Measurements from ENCODE around the gene JAG2. TPM values are rescaled to one million over a fixed set of nuclear protein-coding genes. Genes with fewer than 3 reads are reported as not detected.

JAG2 gene
- total and polyA plus RNA-seq, 2 of the 13 experiments (the other 11 are each of a cell fraction or from before 2014, with no cell fraction given): 0.04 to 0.16 TPM

DNA sequence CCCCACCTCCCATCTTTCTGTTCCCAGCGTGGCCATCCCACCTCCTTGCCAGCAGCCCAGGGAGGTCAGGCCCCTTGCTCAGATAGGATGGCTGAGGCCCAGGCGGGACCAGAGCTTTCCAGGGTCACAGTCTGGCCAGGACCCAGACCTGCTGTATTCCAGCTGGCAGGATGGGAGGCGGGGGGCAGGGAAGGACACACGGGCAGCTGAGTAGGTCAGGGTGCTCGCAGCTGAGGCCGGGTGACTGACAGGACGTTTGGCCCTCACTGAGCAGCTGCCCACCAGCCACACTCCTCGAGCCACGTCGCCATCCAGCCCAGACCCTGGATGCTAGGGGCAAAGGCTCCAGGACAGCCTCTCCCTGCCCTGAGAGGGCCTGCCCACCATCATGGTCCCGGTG is 8.5 kb upstream of the JAG2 start:
- no peak overlapping the region for H3K27ac ChIP-seq (ENCODE audit: extremely low read length, insufficient read depth, low read length)
- no peak overlapping the region for H3K4me2 ChIP-seq (ENCODE audit: low read depth, low read length)
- H3K4me1 ChIP-seq (ENCODE audit: insufficient read depth, low read length): peaks cover 14% of the 10 kb centered on the region; the same call in 1 of the 2 replicates
- no peak for ATAC-seq
- DNase-seq (ENCODE audit: low spot score): no peak
- BruUV-seq (replicated peaks): no TSS peak
- CTCF ChIA-PET (ENCODE audit: low intra/inter-chr PET ratio, low total read pairs): no interaction called here
- peaks cover 23 to 87% of the 10 kb centered on the region in 2 experiments for H3K27me3 ChIP-seq (ENCODE audit: control insufficient read depth in 1 of 2, insufficient read depth in 2 of 2, low read length in 2 of 2)
- no peak overlapping the region for H3K4me3 ChIP-seq (replicated peaks in 1 of 3; ENCODE audit: insufficient read depth in 1 of 3, low read depth in 2 of 3, low read length in 3 of 3)
- FAIRE-seq: no peak
- H3K9ac ChIP-seq (ENCODE audit: insufficient read depth, low read depth, low read length): no peak overlapping the region
- no peaks in the 10 kb centered on the region for H3K36me3 ChIP-seq (replicated peaks in 1 of 2; ENCODE audit: control insufficient read depth in 1 of 2, insufficient read depth in 2 of 2, low read length in 2 of 2)
- intact Hi-C loops (cut with micrococcal nuclease; ENCODE audit: unreplicated experiment) (no loop called here), in situ Hi-C loops (cut with HindIII; ENCODE audit: extremely low pct_ligation_motif_present, low pct_unique_long_range_greater_than_20kb) (no loop called here)
- H4K20me1 ChIP-seq (ENCODE audit: insufficient read depth, low read length): 0 out of 2 replicates have a peak, but pooled peaks cover 3% of the 10 kb centered on the region
- TF ChIP-seq ZFAT (CRISPR knock-in tag; conservative IDR thresholded peaks at IDR 0.05) (no peak), ZNF629 (CRISPR knock-in tag; conservative IDR thresholded peaks at IDR 0.05) (peak; percentile 83), ZMYM3 (CRISPR knock-in tag; IDR thresholded peaks at IDR 0.05) (0 out of 2 replicates have a peak, but pooled peaks have one; percentile 28), SP1 (IDR thresholded peaks at IDR 0.05) (no peak), SP1 (CRISPR knock-in tag; IDR thresholded peaks at IDR 0.05) (no peak)
- H3K9me3 ChIP-seq (ENCODE audit: low read length): no peaks in the 10 kb centered on the region
- no peaks in the 10 kb centered on the region for H3K79me2 ChIP-seq (ENCODE audit: insufficient read depth, low read length)
- no peak overlapping the region for H2AFZ ChIP-seq (ENCODE audit: low read length)
- POLR2A ChIA-PET: no interaction called here
- WGBS (ENCODE audit: low lambda C conversion rate): 0% methylated on average over 1 of the region's 11 CpGs

DNA sequence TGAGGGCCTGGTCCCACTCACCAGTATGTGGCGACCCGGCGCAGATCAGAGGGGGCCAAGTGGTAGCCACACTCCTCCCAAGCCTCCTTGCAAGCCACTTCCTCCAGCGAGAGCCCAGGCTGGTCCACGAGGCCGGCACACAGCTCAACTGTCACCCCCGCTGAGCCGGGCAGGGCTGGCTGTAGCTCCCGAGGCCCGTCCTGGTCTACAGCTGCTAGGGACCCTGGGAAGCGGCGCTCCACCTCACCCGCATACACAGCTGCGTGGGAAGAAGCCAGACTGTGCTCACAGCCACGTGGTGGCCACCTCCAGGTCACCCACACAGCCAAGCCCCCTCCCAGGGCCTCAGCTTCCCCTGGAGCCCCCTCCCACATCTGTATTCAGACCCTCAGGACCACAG is 7.9 kb upstream of the JAG2 start:
- no peaks in the 10 kb centered on the region for H3K36me3 ChIP-seq (replicated peaks in 1 of 2; ENCODE audit: control insufficient read depth in 1 of 2, insufficient read depth in 2 of 2, low read length in 2 of 2)
- no peak overlapping the region for H3K9ac ChIP-seq (ENCODE audit: insufficient read depth, low read depth, low read length)
- no peak overlapping the region for H3K4me3 ChIP-seq (replicated peaks in 1 of 3; ENCODE audit: insufficient read depth in 1 of 3, low read depth in 2 of 3, low read length in 3 of 3)
- DNase-seq (ENCODE audit: low spot score) (no peak), ATAC-seq (no peak), FAIRE-seq (no peak)
- no peaks in the 10 kb centered on the region for H3K9me3 ChIP-seq (ENCODE audit: low read length)
- 0 out of 2 replicates have a peak, but pooled peaks cover 3% of the 10 kb centered on the region for H4K20me1 ChIP-seq (ENCODE audit: insufficient read depth, low read length)
- POLR2A ChIA-PET: no interaction called here
- H2AFZ ChIP-seq (ENCODE audit: low read length): no peak overlapping the region
- WGBS (ENCODE audit: low lambda C conversion rate): 12% methylated on average over 5 of the region's 15 CpGs
- in situ Hi-C loops (cut with HindIII; ENCODE audit: extremely low pct_ligation_motif_present, low pct_unique_long_range_greater_than_20kb) (no loop called here), intact Hi-C loops (cut with micrococcal nuclease; ENCODE audit: unreplicated experiment) (no loop called here)
- CTCF ChIA-PET (ENCODE audit: low intra/inter-chr PET ratio, low total read pairs): no interaction called here
- BruUV-seq (replicated peaks): no TSS peak
- TF ChIP-seq ZNF44 (CRISPR knock-in tag; IDR thresholded peaks at IDR 0.05) (no peak), ZSCAN9 (CRISPR knock-in tag; IDR thresholded peaks at IDR 0.05; ENCODE audit: borderline replicate concordance) (no peak), ZNF777 (CRISPR knock-in tag; IDR thresholded peaks at IDR 0.05) (no peak), GPN1 (CRISPR knock-in tag; IDR thresholded peaks at IDR 0.05; ENCODE audit: borderline replicate concordance) (no peak), KAT8 (CRISPR knock-in tag; IDR thresholded peaks at IDR 0.05) (no peak), ZNF615 (CRISPR knock-in tag; IDR thresholded peaks at IDR 0.05; ENCODE audit: borderline replicate concordance) (no peak), KDM1A (CRISPR knock-in tag; IDR thresholded peaks at IDR 0.05) (no peak), ZNF441 (CRISPR knock-in tag; IDR thresholded peaks at IDR 0.05; ENCODE audit: borderline replicate concordance) (no peak), ZBTB20 (CRISPR knock-in tag; IDR thresholded peaks at IDR 0.05; ENCODE audit: borderline replicate concordance, low read depth) (no peak), GABPA (IDR thresholded peaks at IDR 0.05; ENCODE audit: low read depth, low read length) (no peak), GABPA (CRISPR knock-in tag; IDR thresholded peaks at IDR 0.05; ENCODE audit: low read depth) (no peak), ZNF816 (CRISPR knock-in tag; IDR thresholded peaks at IDR 0.05; ENCODE audit: borderline replicate concordance) (no peak), NCOR1 (IDR thresholded peaks at IDR 0.05; ENCODE audit: borderline replicate concordance, low read length) (no peak), ZNF589 (CRISPR knock-in tag; conservative IDR thresholded peaks at IDR 0.05) (no peak), FOXA1 (IDR thresholded peaks at IDR 0.05) (no peak), FOXA1 (CRISPR knock-in tag; IDR thresholded peaks at IDR 0.05) (no peak)
- TF ChIP-seq, protein P1, sequence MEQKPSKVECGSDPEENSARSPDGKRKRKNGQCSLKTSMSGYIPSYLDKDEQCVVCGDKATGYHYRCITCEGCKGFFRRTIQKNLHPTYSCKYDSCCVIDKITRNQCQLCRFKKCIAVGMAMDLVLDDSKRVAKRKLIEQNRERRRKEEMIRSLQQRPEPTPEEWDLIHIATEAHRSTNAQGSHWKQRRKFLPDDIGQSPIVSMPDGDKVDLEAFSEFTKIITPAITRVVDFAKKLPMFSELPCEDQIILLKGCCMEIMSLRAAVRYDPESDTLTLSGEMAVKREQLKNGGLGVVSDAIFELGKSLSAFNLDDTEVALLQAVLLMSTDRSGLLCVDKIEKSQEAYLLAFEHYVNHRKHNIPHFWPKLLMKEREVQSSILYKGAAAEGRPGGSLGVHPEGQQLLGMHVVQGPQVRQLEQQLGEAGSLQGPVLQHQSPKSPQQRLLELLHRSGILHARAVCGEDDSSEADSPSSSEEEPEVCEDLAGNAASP (CRISPR knock-in tag; IDR thresholded peaks at IDR 0.05; ENCODE audit: borderline replicate concordance): no peak
- H3K4me2 ChIP-seq (ENCODE audit: low read depth, low read length): no peak overlapping the region
- H3K4me1 ChIP-seq (ENCODE audit: insufficient read depth, low read length): peaks cover 8% of the 10 kb centered on the region; the same call in 1 of the 2 replicates
- peaks cover 23 to 87% of the 10 kb centered on the region in 2 experiments for H3K27me3 ChIP-seq (ENCODE audit: control insufficient read depth in 1 of 2, insufficient read depth in 2 of 2, low read length in 2 of 2)
- H3K79me2 ChIP-seq (ENCODE audit: insufficient read depth, low read length): no peaks in the 10 kb centered on the region
- H3K27ac ChIP-seq (ENCODE audit: extremely low read length, insufficient read depth, low read length): no peak overlapping the region
